ENCODE results near the gene MAPKAPK2. TPM values are rescaled to one million over a fixed set of nuclear protein-coding genes. Genes with fewer than 3 reads are reported as not detected.
"Not testable (repeated sequence)": the region's sequence is repeated elsewhere in the genome, so short reads cannot be mapped to it uniquely, and the experiment has no call there.

MAPKAPK2 gene
- total RNA-seq, 1 experiment from 2014 or later, result 32.7 TPM

DNA sequence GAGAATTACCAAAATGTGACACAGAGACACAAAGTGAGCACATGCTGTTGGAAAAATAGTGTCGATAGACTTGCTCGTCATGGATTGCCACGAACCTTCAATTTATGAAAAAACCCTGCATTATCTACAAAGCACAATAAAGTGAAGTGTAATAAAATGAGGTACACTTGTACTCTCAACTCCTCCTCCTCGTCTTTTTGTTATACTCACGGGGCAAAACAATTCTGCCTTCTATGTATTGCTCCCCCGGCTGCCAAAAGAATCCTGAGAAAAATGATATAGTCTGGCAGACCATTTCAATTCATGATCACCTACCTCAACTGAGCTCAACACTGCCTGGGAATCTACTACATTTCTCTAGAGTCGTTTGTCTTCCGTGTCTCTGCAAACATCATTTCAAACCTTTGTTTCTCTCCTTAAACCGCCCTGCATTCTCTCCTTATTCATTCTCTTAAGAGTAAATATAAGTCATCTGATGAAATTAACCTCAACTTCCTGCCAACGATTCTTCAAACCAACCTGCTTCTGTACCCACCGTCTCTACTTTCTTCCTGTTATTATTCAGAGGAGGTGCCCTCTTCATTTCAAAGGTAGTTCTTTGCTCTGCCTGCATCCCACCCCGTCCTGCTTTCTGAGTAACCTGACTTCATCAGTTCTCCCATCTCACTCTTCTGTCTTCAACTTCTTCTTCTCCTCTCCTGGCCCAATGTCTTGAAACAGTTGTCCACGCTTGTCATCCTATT lies 73.0 kb downstream of the MAPKAPK2 start:
- in situ Hi-C loops (cut with HindIII; ENCODE audit: low sequenced_read_pairs), result no loop called here
- no peak for DNase-seq (ENCODE audit: low spot score)

DNA sequence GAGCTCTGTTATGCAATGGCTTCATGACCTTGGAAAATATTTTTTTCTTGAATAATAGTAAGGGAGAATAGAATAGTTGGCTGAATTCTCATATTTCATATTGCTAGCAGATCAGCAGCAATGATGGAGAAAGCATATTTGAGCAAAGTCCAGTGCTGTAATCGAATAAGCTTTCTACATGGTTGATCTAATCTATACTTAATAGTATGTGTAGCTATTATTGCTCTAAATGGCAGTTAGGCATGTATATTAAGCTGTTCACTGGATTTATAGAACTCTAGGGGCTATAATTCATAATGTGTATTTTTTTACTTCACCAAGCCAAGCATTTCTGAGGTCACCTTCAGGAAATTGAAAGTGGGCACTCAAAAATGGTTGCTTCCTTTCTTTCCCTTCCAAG lies 75.9 kb downstream of the MAPKAPK2 start:
- DNase-seq (ENCODE audit: low spot score), result no peak
- in situ Hi-C loops (cut with HindIII; ENCODE audit: low sequenced_read_pairs), result no loop called here

DNA sequence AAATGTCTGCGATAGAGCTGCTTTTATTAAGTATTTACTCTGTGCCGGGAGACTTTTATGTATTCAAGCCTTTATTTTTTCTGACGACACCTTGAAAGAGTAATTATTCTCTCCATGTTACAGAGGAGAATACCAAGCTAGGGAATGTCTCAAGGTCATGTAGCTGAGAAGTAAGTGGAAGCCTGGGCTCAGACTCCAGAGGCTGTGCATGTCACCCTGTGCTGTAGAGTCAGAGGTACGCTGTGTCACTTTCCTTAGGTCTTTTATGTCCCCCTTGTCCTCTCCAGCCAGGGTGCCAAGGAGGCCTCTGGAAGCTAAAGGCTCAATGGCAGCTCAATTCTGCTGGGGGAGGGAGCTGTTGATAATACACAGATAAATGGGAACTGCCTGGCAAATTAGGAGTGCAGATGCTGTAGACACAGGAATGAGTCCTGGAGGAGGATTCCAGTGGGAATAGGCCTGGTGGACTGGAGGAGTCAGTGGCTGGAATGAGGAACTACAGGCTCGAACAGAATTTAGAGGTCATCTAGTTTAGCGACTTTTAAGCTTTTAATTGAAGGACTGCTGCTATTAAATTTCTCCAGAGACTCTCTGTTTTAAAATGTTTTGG lies 76.6 kb downstream of the MAPKAPK2 start:
- no peak for DNase-seq (ENCODE audit: low spot score)
- in situ Hi-C loops (cut with HindIII; ENCODE audit: low sequenced_read_pairs), result no loop called here

DNA sequence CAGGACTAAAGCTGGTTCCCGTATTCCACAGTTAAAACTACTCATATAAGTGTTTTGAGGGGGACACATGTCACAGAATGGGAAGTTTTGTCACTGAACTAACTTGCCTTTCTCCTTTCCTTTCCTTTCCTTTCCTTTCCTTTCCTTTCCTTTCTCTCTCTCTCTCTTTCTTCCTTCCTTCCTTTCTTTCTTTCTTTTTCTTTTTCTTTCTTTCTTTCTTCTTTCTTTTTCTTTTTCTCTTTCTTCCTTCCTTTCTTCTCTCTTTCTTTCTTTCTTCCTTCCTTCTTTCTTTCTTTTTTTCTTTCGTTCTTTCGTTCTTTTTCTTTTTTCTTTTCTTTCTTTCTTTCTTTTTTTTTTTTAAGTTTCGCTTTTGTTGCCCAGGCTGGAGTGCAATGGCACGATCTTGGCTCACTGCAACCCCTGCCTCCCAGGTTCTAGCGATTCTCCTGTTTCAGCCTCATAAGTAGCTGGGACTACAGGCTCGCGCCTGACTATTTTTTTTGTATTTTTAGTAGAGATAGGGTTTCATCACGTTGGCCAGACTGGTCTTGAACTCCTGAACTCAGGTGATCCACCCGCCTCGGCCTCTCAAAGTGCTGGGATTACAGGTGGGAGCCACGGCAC lies 78.1 kb downstream of the MAPKAPK2 start:
- in situ Hi-C loops (cut with HindIII; ENCODE audit: low sequenced_read_pairs), result not testable (repeated sequence)

DNA sequence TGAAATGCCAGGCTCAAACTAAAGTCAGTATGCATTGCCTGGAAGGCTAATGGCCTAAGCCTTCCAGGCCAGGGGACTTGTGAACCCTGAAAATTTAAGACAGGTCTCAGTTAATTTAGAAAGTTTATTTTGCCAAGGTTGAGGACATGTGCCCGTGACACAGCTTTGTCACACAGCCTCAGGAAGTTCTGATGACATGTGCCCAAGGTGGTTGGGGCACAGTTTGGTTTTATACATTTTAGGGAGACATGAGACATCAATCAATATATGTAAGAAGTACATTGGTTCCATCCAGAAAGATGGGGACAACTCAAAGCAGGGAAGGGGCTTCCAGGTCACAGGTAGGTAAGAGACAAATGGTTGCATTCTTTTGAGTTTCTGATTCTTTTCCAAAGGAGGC lies 81.1 kb downstream of the MAPKAPK2 start:
- DNase-seq (ENCODE audit: low spot score); in situ Hi-C loops (cut with HindIII; ENCODE audit: low sequenced_read_pairs): not testable (repeated sequence)

More for the DNA sequence above, 78.1 kb downstream of the MAPKAPK2 start:
- not testable (repeated sequence) for DNase-seq (ENCODE audit: low spot score)

DNA sequence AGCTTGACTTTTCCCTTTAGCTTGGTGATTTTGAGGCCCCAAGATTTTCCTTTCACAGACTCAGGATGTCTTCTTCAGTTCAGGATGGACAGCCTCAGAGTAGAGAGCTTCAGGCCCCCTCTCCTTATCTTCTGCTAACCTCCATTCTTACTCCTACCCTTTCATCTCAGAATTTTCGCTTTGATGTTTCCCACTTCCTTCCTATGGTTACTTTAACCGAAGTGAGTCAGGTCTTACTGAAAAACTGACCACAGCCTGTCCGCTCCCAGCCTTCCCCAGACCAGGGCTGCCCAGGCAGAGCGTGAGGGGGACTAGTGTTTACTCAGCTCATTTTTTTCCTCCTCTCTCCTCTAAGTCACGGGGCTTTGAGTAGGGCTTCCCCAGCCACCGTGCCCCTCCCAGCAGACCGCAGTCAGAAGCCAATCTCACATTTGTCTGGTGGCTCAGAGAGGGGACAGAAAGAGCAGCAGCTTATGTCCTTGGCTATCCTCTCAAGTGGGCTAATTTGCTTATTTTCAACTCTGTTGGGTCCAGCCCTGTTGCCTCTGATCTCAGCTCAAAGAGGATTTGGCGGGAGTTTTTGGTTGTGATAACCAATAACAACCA lies 81.6 kb downstream of the MAPKAPK2 start:
- no peak for DNase-seq (ENCODE audit: low spot score)
- in situ Hi-C loops (cut with HindIII; ENCODE audit: low sequenced_read_pairs), result no loop called here

DNA sequence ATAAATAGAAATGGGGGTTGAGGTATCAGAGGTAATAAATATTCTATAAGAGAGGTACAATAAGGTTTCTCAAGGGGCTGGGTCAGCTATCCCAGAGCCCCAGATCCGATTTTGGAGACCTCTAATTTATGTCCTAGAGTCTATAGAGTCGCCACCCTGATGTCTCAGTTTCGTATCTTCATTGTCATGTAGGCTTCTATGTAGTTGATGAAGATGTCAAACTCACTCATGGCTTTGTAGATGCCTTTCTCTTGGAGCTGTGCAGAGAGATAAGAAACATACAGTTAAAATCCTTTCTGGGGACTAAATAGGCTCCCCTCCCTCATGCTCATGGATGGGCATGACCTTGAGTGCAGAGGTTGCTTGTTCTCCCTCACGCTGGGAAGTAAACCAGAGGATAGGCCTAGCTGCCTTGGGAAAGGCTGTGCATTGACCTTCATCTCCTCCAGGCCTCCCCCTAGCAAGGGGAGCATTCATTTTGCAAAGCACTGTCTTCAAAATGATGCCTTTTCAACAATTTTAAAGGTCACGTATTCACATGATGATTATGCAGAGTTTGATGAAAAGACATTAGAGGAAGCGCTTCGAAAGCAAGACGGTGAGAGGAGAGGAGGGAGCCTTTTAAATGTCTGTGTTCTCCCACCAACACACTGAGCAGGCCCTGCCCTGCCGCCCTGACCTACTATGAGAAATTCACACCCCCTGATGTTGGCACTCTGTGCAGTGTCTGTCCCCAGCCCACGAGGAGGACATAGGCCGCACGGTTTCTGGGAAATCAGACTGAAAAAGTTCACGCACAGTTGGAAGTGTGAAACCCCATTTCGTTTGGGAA lies 84.0 kb downstream of the MAPKAPK2 start:
- no peak for DNase-seq (ENCODE audit: low spot score)
- in situ Hi-C loops (cut with HindIII; ENCODE audit: low sequenced_read_pairs), result no loop called here

DNA sequence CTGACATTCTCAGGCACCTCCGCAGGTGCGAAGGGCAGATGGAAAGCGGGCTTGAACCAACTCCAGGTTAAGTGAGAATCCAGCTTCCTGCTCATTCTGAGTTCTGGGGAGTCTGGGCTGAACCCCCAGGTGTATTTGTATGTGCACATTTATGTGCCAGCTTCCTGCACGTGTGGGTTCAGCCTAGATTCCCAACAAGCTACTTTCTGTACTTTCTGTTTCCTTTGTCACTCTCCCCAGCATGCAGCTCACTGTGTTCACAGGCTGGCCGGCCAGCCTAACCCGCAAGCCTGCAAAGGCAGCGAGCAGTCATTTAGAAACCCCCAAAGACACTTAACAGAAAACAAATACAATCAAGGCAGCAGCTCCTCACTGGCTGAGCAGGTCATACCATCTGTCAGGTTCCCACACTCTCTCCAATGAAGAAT lies 84.6 kb downstream of the MAPKAPK2 start:
- in situ Hi-C loops (cut with HindIII; ENCODE audit: low sequenced_read_pairs), result no loop called here
- DNase-seq (ENCODE audit: low spot score), result no peak

DNA sequence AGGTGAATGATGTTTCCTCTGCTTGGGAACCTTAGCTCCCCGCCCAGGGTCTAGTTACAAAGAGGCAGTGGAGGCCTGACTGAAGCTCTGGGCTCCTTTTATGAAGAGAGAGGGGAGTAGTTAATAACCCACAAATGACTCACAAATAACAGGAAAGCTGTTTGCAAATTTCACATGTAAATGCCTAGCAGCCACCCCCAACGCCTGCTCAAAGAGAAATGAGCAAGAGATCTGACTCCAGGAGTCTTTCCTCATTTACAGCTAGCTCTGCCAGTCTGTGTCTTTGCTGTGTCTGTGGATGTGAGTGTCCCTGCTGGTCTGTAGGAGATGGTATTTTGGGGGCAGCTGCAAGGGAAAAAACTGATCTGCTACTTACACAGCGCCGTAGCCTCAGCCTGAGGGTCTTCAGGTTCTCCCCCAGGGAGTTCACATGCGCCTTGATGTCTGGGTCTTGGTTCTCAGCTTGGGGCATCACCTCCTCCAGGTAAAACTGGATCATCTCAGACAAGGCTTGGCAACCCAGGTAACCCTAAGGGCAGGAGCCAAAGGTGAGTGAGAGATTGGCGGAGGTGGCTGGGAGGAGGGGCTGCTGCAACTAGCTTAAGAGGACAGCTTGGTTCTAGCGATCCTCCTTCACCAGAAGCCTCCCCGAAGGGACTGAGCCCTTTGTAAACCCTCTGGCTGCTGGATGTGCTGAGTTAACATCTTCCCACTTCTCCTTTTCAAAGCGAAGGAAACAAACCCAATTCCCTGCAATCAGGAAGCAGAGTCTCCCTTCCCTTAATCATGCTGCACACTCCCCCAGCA lies 86.0 kb downstream of the MAPKAPK2 start, which contains the start of gene IL19:
IL19 (plus strand) TSS at position 243 of the 807 bp plus-strand sequence. CDS start 65,890 bp downstream, outside the sequence.
- DNase-seq (ENCODE audit: low spot score), result no peak
- in situ Hi-C loops (cut with HindIII; ENCODE audit: low sequenced_read_pairs), result no loop called here

DNA sequence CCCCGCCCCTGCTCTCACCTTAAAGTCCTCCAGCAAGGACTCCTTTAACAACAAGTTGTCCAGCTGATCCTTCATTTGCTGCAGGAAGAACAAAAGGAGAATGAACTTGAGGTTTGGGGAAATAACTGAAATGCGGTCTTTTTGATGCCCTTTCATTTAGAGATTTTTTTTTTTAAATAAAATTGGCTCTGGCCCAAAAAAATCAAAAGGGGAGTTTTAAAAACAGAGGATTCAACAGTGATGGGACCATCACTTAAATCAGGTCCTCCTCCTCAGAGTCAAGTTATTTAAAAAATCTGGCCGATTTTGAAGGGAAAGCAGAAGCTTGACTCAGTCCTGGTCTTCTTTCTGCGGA lies 86.6 kb downstream of the MAPKAPK2 start:
- in situ Hi-C loops (cut with HindIII; ENCODE audit: low sequenced_read_pairs), result no loop called here
- no peak for DNase-seq (ENCODE audit: low spot score)

DNA sequence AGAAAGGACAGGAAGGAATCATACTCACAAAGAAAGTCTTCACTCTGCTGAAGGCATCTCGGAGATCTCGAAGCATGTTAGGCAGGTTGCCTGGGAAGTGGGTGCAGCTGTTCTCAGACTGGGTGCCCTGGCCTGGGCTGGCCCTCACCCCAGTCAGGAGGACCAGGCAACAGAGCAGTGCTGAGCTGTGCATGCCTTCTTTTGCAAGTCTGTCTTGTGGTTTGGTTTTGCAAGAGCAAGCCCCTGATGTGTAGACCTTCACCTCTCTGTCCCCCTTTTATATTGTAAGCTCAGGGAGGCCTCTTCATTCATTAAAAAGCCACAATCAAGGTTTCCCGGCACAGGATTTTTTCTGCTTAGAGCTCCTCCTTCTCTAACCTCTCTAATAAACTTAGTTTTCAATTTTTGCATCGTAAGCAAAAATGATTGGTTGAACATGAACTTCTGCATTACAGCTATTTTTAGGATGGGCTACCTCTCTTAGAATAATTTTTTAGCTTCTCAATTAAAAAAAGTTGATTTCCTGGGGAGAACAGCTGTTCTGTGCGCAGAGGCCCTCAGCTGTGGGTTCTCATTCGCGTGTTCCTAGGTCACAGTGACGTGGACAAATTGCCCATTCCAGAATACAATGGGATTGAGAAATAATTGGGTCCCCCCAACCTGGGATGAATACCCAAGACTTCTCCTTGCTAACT lies 87.7 kb downstream of the MAPKAPK2 start, which contains the start of gene IL10:
IL10 (minus strand) TSS at position 252 of the 695 bp plus-strand sequence; CDS start at position 193, 59 bp downstream.
- in situ Hi-C loops (cut with HindIII; ENCODE audit: low sequenced_read_pairs), result no loop called here

DNA sequence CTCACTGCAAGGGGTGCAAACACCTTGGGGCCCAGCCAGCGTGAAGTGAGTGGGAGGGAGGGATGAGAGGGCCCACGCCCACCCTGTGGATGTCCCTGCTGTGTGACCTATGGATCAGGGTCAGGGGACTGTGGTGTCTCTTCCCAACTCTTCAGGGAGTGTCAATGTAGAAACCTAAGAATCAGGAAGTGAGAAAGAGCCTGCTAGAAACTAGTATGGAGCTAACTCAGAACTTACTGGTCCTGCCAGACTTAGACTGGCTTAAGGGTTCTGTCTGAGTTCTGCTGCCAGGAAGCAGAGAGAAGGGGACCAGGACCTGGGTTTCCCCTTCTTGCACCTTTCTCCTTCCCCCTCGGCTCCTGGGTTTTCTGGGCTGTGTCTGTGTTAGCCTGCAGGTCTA lies 89.4 kb downstream of the MAPKAPK2 start:
- in situ Hi-C loops (cut with HindIII; ENCODE audit: low sequenced_read_pairs), result no loop called here
- no peak for DNase-seq (ENCODE audit: low spot score)

More for the DNA sequence above, 87.7 kb downstream of the MAPKAPK2 start, which contains the start of gene IL10:
- no peak for DNase-seq (ENCODE audit: low spot score)

DNA sequence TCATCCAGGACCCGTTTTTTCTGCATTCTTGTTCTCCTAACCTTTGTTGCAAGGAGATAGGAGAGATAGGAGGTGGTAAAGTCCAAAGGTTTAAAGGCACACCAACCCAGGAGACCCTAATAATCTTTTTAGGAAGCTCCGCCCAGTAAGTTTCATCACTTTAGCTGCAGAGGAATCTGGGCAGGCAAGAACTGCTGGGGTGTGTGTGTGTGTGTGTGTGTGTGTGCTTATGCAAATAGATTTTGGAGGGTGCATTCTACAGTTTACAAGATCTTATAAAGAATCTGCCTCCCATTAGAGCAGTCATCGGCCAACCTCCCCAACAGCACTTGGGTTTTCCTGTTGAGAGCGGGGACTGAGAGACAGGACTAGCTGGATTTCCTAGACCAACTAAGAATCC lies 91.5 kb downstream of the MAPKAPK2 start:
- no peak for DNase-seq (ENCODE audit: low spot score)

DNA sequence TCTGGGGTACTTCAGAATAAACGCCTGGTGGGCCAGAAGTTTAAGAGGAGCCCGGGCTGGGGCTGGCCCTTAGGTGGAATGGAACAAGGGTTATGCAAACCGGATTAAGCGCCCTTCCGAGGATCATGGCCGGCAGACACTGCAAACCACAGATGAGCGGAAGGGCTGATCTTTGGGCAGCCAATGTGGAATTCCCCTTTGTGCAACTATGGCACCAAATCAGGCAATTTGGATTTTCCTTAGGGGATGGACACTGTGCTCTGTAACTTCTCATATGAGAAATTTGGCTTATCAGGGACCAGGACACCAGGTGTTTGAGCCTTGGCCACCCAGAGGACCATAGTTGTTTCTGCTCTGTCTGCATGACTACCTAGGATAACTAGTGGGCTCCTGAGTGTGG lies 93.3 kb downstream of the MAPKAPK2 start:
- in situ Hi-C loops (cut with HindIII; ENCODE audit: low sequenced_read_pairs), result no loop called here
- no peak for DNase-seq (ENCODE audit: low spot score)

More for the DNA sequence above, 91.5 kb downstream of the MAPKAPK2 start:
- in situ Hi-C loops (cut with HindIII; ENCODE audit: low sequenced_read_pairs), result no loop called here

DNA sequence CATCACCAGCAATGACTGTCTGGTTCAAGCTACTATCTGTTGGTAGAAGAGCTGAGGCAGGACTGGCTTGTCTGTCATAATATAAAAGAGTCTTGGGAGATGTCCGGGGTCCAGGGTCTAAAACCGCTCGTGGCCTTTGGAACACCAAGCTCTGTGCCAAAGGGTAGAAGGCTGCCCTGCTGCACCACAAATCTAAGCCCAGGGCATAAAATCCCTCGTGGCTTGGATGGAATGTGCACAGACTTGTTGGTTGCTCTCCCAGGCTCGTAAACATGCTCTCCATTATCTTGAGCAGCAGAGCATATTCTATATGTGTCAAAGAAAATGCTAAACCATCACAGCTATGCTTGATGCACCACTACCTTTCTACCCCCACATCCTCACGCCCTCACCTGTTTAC lies 94.2 kb downstream of the MAPKAPK2 start:
- in situ Hi-C loops (cut with HindIII; ENCODE audit: low sequenced_read_pairs); DNase-seq (ENCODE audit: low spot score): not testable (repeated sequence)

DNA sequence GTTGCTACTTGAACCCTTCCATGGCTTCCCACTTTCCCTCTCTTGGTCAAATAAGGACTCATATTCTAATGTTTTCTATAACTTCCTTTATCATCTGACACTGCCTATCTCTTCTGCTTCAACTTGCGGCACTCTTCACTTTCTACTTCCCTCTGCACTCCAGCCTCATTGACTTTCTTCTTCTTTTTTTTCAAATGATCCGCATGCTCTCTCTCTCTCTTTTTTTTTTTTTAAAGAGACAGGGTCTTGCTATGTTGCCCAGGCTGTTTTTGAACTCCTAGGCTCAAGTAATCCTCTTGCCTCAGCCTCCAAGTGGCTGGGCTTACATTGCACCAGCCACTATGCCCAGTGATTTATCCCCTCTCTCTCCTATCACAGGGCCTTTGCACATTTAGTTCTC lies 94.9 kb downstream of the MAPKAPK2 start:
- no peak for DNase-seq (ENCODE audit: low spot score)
- in situ Hi-C loops (cut with HindIII; ENCODE audit: low sequenced_read_pairs), result no loop called here

DNA sequence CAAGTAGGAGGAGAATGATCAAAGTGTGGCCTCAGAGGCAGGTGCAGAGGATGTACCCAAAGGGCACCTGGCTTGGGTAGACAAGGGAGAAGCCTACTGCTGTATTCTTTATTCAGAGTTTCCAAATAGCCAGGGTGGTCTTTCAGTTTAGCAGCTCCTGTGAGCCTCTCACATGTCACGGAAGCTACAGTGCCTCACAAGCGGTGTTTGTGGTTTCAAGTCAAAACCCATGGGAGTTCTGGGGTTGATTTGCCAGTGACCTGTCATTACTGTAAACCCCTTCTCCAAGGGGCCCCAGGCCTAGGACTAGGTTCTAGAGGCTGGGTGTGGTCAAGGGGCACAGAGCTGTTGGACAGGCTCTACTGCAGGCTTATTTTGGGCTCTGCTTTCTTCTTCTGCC lies 97.7 kb downstream of the MAPKAPK2 start:
- in situ Hi-C loops (cut with HindIII; ENCODE audit: low sequenced_read_pairs), result no loop called here
- DNase-seq (ENCODE audit: low spot score), result no peak

DNA sequence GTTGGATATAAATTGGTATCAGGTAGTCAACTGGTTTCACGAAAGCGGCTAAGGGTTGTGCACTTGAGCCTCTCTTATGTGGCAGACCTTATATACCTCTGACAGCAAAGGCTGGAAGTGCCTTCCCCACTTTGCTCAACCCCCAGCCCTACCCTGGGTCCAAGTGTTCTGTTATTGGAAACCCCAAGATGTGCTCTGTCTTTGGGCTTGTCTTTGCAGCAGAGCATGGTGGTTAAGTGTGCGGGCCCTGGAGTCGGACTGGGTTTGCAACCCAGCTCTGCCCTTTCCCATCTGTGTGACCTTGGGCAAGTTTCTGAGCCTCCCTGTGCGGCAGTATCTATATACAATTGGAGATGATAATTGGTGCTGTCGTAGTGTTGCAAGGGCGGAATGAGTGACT lies 98.8 kb downstream of the MAPKAPK2 start:
- in situ Hi-C loops (cut with HindIII; ENCODE audit: low sequenced_read_pairs), result no loop called here
- DNase-seq (ENCODE audit: low spot score), result no peak

All from G401 (cell line).